ENCODE data around the gene LGR4.
"Not testable (repeated sequence)": the region's sequence is repeated elsewhere in the genome, so short reads cannot be mapped to it uniquely, and the experiment has no call there.

The LGR4 gene, protein sequence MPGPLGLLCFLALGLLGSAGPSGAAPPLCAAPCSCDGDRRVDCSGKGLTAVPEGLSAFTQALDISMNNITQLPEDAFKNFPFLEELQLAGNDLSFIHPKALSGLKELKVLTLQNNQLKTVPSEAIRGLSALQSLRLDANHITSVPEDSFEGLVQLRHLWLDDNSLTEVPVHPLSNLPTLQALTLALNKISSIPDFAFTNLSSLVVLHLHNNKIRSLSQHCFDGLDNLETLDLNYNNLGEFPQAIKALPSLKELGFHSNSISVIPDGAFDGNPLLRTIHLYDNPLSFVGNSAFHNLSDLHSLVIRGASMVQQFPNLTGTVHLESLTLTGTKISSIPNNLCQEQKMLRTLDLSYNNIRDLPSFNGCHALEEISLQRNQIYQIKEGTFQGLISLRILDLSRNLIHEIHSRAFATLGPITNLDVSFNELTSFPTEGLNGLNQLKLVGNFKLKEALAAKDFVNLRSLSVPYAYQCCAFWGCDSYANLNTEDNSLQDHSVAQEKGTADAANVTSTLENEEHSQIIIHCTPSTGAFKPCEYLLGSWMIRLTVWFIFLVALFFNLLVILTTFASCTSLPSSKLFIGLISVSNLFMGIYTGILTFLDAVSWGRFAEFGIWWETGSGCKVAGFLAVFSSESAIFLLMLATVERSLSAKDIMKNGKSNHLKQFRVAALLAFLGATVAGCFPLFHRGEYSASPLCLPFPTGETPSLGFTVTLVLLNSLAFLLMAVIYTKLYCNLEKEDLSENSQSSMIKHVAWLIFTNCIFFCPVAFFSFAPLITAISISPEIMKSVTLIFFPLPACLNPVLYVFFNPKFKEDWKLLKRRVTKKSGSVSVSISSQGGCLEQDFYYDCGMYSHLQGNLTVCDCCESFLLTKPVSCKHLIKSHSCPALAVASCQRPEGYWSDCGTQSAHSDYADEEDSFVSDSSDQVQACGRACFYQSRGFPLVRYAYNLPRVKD

DNA sequence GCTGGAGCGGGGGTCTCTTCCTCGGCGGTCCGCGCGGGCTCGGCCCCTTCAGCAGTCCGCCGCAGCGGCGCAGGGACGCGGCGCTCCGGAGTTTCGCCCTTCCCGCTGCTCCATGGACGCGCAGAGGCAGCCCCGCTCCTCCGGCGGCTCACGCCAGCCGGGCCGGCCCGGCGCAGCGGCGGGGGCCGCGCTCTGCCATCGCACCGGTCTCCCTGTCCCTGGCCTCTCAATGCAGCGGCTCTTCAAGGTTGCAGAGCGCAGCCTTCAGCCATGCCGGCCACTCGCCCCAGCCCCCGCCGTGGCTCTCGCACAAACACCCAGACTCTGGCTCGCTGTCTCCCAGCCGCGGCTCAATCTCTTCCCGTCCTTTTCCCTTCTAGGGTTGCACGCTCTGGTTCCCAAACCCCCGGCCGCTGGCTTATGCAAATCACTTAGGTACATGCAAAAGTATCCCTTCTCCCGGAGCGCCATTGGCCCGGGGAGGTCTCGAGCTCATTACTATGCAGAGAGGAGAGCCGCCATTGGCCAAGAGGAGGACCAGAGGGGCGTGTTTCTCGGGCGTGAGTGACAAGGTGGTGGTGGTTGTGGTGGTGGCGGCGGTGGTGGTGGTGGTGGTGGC is at the start of gene LGR4:
LGR4 (minus strand) TSS at position 393 of the 619 bp plus-strand sequence. CDS start 488 bp downstream, outside the sequence.
- Histone ChIP-seq H3K4me3 (ENCODE audit: low read length) (peak within 1 kb of the TSS; percentile 93), H3K9ac (ENCODE audit: low read length) (peak within 1 kb of the TSS; percentile 64), H3K4me1 (ENCODE audit: control insufficient read depth, insufficient read depth, low read length) (peaks cover 9% of the 10 kb centered on the region), H3K27ac (ENCODE audit: low read depth, low read length) (peak within 1 kb of the TSS; percentile 86), H3K36me3 (ENCODE audit: control insufficient read depth, insufficient read depth, low read length) (no peaks in the 10 kb centered on the region), H3K27me3 (ENCODE audit: control insufficient read depth, insufficient read depth, low read length) (no peaks in the 10 kb centered on the region)

DNA sequence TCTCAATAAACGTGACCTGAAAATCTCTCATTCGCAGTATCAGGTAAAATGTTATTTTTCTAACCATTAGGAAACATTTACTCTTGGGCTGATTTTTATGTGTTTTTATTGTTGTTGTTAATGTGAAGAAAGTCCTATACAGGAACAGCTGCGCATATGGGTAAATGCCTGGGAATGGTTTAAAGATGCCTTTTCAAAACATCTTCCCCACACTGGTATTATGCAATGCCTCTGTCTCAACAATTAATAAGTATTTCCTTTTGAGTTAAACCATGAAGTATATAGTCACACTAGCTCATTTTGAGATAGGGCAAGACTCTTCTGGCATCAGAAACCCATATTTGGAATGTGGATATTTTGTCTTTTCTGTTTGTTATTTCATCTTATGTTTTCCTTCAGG is 47.6 kb upstream of the LGR4 start:
- H3K4me3 ChIP-seq (ENCODE audit: low read length), result no peak overlapping the region
- H3K27me3 ChIP-seq (ENCODE audit: control insufficient read depth, insufficient read depth, low read length), result no peaks in the 10 kb centered on the region
- H3K9ac ChIP-seq (ENCODE audit: low read length), result no peak overlapping the region
- no peak overlapping the region for H3K27ac ChIP-seq (ENCODE audit: low read depth, low read length)
- H3K36me3 ChIP-seq (ENCODE audit: control insufficient read depth, insufficient read depth, low read length), result no peaks in the 10 kb centered on the region
- H3K4me1 ChIP-seq (ENCODE audit: control insufficient read depth, insufficient read depth, low read length), result no peaks in the 10 kb centered on the region

DNA sequence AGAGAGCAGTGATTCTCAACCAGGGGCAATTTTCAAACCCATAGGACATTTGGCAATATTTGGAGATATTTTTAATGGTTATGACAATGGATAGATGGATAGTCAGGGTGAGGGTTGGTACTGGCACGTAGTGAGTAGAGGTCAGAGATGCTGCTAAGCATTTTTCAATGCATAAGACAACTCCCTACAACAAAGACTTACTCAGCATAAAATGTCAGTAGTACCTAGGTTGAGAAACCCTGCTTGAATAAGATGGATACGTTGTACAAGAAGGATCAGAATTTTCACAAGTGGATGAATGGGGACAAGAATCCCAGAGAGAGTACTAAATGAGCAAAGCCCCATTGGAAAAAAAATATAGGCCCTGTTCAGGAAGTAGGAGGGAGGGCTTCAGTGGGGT is 45.9 kb upstream of the LGR4 start:
- Histone ChIP-seq H3K4me3 (ENCODE audit: low read length) (no peak overlapping the region), H3K4me1 (ENCODE audit: control insufficient read depth, insufficient read depth, low read length) (no peaks in the 10 kb centered on the region), H3K27me3 (ENCODE audit: control insufficient read depth, insufficient read depth, low read length) (no peaks in the 10 kb centered on the region), H3K27ac (ENCODE audit: low read depth, low read length) (no peak overlapping the region), H3K36me3 (ENCODE audit: control insufficient read depth, insufficient read depth, low read length) (no peaks in the 10 kb centered on the region), H3K9ac (ENCODE audit: low read length) (no peak overlapping the region)

DNA sequence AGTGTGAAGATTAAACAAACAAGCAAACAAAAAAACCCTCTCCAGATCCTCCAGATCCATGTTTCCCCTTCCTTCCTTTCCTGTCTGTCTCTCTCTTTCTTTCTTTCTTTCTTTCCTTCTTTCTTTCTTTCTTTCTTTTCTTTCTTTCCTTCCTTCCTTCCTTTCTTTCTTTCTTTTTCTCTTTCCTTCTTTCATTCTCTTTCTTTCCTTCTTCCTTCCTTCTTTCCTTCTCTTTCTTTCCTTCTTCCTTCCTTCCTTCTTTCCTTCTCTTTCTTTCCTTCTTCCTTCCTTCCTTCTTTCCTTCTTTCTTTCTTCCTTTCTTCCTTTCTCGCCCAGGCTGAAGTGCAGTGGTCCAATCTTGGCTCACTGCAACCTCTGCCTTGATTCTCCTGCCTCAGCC is 44.9 kb upstream of the LGR4 start:
- not testable (repeated sequence) for H3K9ac ChIP-seq (ENCODE audit: low read length); H3K4me3 ChIP-seq (ENCODE audit: low read length); H3K27ac ChIP-seq (ENCODE audit: low read depth, low read length); H3K36me3 ChIP-seq (ENCODE audit: control insufficient read depth, insufficient read depth, low read length); H3K27me3 ChIP-seq (ENCODE audit: control insufficient read depth, insufficient read depth, low read length); H3K4me1 ChIP-seq (ENCODE audit: control insufficient read depth, insufficient read depth, low read length)

DNA sequence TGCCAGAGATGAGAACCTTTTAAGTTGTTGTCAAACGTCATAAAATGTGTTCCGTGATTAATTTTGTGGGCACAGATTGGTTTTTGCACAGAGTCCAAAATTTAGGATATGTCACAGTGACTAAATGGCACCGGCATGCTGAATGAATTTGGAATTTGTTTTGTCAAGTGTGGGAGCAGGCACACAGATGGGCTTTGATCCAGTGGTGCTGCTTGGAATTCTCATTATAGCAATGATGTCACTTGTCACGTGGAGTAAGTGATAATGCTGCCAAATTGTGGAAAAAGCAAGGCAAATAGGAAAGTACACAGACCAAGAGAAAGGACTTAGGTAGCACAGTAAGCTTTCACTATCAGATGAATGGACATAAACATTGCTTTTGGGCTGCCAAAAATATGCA is 42.0 kb upstream of the LGR4 start:
- Histone ChIP-seq H3K36me3 (ENCODE audit: control insufficient read depth, insufficient read depth, low read length) (no peaks in the 10 kb centered on the region), H3K27me3 (ENCODE audit: control insufficient read depth, insufficient read depth, low read length) (no peaks in the 10 kb centered on the region), H3K9ac (ENCODE audit: low read length) (no peak overlapping the region), H3K4me1 (ENCODE audit: control insufficient read depth, insufficient read depth, low read length) (no peaks in the 10 kb centered on the region), H3K4me3 (ENCODE audit: low read length) (no peak overlapping the region), H3K27ac (ENCODE audit: low read depth, low read length) (no peak overlapping the region)

DNA sequence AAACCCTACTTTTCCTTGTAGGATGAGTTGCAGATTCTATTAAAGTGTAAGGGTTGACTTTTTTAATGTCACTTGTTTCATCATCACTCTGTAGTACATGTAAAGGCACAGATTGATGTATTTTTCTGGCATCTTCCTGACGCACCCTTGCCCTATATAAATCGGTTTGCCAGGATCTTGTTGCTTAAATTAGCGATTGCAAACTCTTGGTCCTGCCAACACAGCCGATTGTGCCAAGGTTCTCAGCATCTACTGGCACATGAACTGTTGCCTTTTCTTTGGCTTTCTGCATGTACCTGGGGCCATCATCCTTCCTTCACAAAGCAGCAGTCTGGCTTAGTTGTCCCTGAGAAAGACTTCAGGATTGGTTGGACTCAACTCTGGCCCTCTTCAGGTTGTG is 41.5 kb upstream of the LGR4 start:
- Histone ChIP-seq H3K36me3 (ENCODE audit: control insufficient read depth, insufficient read depth, low read length) (no peaks in the 10 kb centered on the region), H3K9ac (ENCODE audit: low read length) (no peak overlapping the region), H3K4me1 (ENCODE audit: control insufficient read depth, insufficient read depth, low read length) (no peaks in the 10 kb centered on the region), H3K27me3 (ENCODE audit: control insufficient read depth, insufficient read depth, low read length) (no peaks in the 10 kb centered on the region), H3K4me3 (ENCODE audit: low read length) (no peak overlapping the region), H3K27ac (ENCODE audit: low read depth, low read length) (no peak overlapping the region)

DNA sequence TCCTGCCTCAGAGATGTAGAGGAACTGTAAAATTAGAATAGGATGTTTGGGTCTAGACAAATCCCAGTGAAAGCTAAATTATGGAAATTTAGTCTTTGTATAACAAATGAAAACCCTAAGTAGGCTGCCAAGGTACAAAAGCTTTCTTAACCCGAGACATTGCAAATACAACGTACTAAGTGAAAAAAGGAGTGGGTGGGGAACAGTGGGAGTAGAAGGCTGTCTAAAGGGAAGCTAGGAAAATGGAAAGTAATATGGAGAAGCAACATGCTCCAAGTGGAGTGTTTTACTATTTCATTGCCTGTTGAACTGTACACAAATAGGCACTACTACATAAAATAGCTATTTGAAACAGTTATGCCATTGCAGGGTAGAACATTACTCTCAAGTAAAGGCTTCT is 40.8 kb upstream of the LGR4 start:
- Histone ChIP-seq H3K4me3 (ENCODE audit: low read length) (no peak overlapping the region), H3K36me3 (ENCODE audit: control insufficient read depth, insufficient read depth, low read length) (no peaks in the 10 kb centered on the region), H3K27me3 (ENCODE audit: control insufficient read depth, insufficient read depth, low read length) (no peaks in the 10 kb centered on the region), H3K4me1 (ENCODE audit: control insufficient read depth, insufficient read depth, low read length) (no peaks in the 10 kb centered on the region), H3K27ac (ENCODE audit: low read depth, low read length) (no peak overlapping the region), H3K9ac (ENCODE audit: low read length) (no peak overlapping the region)

DNA sequence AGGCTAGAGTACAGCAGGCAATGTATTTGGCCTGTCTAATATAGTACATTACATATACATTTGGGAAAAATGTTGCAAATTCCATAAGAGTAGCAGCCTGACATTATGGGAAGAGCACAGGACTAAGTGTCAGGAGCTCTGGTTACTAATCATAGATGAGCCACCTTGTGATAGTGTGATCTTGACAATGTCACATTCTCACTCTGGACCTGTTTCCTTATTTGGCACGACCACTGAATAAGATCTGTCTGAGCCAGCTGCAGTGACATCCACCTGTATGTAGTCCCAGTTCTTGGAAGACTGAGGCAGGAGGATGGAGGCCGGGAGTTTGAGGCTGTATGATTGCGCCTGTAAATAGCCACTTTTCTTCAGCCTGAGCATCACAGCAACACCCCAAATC is 39.6 kb upstream of the LGR4 start:
- Histone ChIP-seq H3K4me3 (ENCODE audit: low read length) (no peak overlapping the region), H3K27ac (ENCODE audit: low read depth, low read length) (no peak overlapping the region), H3K4me1 (ENCODE audit: control insufficient read depth, insufficient read depth, low read length) (no peaks in the 10 kb centered on the region), H3K9ac (ENCODE audit: low read length) (no peak overlapping the region), H3K36me3 (ENCODE audit: control insufficient read depth, insufficient read depth, low read length) (no peaks in the 10 kb centered on the region), H3K27me3 (ENCODE audit: control insufficient read depth, insufficient read depth, low read length) (no peaks in the 10 kb centered on the region)

DNA sequence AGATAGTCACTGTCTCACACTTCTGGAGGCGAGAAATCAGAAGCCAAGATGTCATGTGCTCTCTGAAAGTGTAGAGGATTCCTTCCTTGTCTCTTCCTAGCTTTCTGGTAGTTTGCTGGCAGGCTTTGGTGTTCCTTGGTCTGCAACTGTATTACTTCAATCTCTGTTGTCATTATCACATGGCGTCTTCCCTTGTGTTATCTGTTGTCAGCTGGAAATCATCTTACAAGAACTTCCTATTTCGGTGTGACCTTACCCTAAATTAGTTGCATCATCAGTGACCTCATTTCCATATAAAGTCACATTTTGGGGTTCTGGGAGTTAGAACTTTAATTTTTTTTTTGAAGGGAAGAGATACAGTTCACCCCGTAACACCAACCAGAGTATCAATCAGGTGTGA is 37.3 kb upstream of the LGR4 start:
- Histone ChIP-seq H3K4me1 (ENCODE audit: control insufficient read depth, insufficient read depth, low read length) (peaks cover 5% of the 10 kb centered on the region), H3K27me3 (ENCODE audit: control insufficient read depth, insufficient read depth, low read length) (no peaks in the 10 kb centered on the region), H3K36me3 (ENCODE audit: control insufficient read depth, insufficient read depth, low read length) (no peaks in the 10 kb centered on the region), H3K9ac (ENCODE audit: low read length) (no peak overlapping the region), H3K4me3 (ENCODE audit: low read length) (no peak overlapping the region), H3K27ac (ENCODE audit: low read depth, low read length) (no peak overlapping the region)

DNA sequence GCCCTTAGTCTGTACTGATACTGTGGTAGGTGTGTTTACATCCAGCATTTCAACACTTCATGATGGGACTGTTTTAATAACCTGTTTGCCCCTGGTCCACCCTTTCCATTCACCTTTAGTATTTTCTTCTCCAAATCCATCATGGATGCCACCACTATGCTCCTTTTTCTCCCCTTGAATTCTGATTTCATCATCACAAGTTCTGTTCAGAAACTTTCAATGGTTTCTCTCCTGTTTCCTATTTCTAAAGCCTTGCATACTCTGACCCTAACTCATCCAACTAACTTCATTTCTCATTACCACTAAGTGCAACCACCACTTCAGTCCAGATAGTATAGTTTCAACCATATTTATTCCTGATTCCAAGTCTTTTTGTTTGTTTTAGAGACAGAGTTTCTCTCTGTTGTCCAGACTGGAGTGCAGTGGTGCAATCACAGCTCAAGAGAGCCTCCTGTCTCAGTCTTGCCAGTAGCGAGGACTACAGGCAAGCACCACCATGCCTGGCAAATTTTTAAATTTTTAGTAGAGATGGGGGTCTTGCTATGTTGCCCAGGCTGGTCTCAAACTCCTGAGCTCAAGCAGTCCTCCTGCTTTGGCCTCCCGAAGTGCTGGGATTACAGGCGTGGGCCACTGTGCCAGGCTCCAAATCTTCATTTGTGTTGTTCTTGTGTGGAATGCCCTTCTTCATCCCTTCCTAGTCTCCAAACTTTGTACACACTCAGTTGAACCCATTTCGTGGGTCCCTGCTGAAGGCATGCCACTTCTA is 35.1 kb upstream of the LGR4 start:
- Histone ChIP-seq H3K36me3 (ENCODE audit: control insufficient read depth, insufficient read depth, low read length) (no peaks in the 10 kb centered on the region), H3K4me1 (ENCODE audit: control insufficient read depth, insufficient read depth, low read length) (peaks cover 5% of the 10 kb centered on the region), H3K9ac (ENCODE audit: low read length) (no peak overlapping the region), H3K4me3 (ENCODE audit: low read length) (peak overlapping the region; percentile 100), H3K27ac (ENCODE audit: low read depth, low read length) (no peak overlapping the region), H3K27me3 (ENCODE audit: control insufficient read depth, insufficient read depth, low read length) (no peaks in the 10 kb centered on the region)

DNA sequence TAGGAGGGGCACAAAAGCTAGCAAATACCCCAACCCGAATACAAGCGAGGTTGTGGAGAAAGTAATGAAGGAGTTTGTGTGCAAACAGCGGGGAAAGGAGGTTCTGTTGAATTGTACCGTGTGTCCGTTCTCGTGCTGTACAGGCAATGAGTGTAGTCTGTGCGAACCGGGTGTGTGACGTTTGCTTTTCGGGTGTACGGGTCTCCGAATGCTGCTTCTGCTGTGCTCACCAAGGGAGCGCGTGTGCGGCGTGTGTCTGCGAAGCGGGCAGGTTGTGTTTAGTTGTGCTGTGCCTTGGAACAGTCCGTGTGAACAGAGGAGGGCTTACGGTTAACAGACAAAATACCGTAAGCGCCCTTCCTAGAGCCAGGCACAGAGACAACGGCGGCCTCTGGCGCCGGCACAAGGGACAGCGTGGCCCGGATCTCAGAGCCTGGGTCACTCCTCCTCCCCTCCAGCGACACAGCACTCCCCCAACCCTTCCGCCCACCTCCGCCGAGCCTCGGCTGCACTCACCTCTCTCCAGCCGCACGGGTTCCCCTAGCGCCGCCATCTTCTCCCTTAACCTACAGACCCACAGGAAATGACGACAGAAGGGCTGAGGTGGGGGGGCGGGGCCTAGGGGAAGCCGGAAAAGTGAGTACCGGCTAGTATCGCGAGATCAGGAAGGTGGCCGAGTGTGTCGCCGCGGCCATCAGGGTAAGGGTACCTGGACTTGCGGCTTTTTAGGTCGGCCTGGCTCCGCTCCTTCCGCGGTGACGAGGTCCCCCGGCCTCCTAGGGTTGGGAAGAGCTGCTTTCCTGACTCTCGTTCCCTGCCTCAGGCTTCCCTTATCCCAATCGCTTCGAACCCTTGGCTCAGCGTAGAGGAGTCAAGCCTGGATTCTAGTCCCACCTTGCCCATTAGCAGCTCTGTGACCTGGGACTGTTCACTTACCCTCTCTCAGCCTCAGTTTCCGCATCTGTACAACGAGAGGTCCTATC is 33.9 kb upstream of the LGR4 start, which contains the start of gene LIN7C:
LIN7C (minus strand) TSS at position 570 of the 983 bp plus-strand sequence; CDS start at position 553, 17 bp downstream.
- H3K27ac ChIP-seq (ENCODE audit: low read depth, low read length), result peak within 1 kb of the TSS; percentile 97
- H3K27me3 ChIP-seq (ENCODE audit: control insufficient read depth, insufficient read depth, low read length), result no peaks in the 10 kb centered on the region
- H3K4me1 ChIP-seq (ENCODE audit: control insufficient read depth, insufficient read depth, low read length), result peaks cover 5% of the 10 kb centered on the region
- H3K36me3 ChIP-seq (ENCODE audit: control insufficient read depth, insufficient read depth, low read length), result no peaks in the 10 kb centered on the region
- peak within 1 kb of the TSS; percentile 100 for H3K4me3 ChIP-seq (ENCODE audit: low read length)
- peak within 1 kb of the TSS; percentile 99 for H3K9ac ChIP-seq (ENCODE audit: low read length)

Measured in rectal smooth muscle tissue (tissue), 1 donor.